GM12875 (cell line): ENCODE data around the gene GREB1.

ENCODE experiments used
- H3K4me3 ChIP-seq: one replicate; pipeline ENCODE4 v1.5.1; 2011; ENCODE audit warnings: low read depth, low read length, control low read depth
- TF ChIP-seq, protein P1 (sequence below): IDR thresholded peaks from 2 replicates; pipeline ENCODE4 v1.5.1; 2011; ENCODE audit warnings: low read depth, mild to moderate bottlenecking, control low read depth, inconsistent platforms, low read length, moderate library complexity, borderline replicate concordance; ENCODE audit not compliant: insufficient read depth

The GREB1 gene

DNA sequence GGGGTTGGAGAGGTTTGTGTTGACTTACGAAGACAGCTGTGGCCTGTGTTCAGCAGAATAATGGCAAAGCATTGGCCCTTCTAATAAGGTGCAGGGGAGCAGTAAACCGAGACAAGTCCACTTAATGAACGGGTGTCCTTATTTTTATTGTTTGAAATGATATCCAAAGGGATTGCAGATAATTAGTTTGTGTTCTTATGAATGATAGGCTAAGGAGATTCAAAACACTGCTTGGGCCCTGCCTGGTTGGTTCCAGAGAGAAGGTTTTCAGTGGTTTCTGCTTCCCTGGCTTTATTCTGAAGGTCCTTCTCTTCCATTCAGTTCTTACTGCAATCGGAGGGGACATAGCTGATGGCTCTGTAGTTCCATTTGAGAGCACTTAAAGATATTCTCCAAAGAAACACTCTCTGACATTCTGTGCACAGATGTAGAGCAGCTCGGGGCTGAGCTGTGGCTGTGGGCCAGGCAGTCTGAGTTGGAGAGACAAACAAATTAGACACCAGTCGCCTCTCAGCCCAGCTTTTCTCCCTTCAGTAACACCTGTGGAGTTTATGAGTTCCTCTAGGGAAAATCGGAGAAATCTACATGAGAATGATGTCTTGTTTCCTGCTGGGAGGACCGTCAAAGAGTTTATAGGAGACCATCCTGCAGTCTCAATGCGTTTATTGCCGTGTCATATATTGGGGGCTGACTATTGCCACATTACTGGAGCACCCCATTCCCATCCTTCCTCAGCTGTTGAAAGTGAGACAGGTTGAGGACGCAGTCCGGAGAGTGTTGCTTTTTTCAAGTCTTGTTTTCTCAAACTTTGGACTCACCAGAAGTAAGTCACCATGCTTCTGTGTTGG is 6.5 kb downstream of the GREB1 start:
- TF ChIP-seq, protein P1, sequence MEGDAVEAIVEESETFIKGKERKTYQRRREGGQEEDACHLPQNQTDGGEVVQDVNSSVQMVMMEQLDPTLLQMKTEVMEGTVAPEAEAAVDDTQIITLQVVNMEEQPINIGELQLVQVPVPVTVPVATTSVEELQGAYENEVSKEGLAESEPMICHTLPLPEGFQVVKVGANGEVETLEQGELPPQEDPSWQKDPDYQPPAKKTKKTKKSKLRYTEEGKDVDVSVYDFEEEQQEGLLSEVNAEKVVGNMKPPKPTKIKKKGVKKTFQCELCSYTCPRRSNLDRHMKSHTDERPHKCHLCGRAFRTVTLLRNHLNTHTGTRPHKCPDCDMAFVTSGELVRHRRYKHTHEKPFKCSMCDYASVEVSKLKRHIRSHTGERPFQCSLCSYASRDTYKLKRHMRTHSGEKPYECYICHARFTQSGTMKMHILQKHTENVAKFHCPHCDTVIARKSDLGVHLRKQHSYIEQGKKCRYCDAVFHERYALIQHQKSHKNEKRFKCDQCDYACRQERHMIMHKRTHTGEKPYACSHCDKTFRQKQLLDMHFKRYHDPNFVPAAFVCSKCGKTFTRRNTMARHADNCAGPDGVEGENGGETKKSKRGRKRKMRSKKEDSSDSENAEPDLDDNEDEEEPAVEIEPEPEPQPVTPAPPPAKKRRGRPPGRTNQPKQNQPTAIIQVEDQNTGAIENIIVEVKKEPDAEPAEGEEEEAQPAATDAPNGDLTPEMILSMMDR = no peak

DNA sequence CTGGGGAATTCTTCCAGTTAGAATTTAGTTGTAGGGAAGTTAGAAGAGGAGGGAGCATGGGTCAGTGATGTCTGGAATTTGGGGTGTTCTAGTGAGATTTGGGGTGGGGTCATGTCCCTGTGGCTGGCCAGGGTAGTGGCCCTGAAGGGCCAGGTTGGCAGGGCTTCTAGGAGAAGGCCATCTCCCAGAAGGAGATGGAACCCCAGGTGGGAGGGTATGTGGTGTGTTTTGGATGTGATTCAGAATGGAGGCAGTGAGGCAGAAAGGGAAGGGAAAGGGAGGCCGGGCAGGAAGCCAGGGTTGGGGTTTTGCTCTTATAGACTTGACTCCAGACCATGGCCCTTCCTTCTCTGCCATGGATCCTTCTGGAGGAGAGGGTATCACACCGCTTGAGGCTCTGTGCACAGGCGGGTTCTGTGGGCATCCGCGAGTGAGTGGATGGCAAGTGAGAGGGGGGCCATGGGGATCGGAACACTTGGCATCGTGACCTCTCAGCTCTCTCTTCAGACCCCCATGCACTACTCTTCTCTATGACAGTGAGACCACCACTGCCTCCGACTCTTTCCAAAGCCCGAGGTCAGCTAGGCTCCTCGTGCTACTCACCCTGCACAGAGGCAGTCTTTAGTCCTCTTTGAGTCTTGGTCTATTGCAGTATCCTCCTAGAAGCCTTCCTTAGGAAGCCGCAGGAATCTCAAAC is 7.3 kb downstream of the GREB1 start:
- TF ChIP-seq, protein P1 = no peak
- H3K4me3 ChIP-seq = no peak overlapping the region

More for the DNA sequence above, 6.5 kb downstream of the GREB1 start:
- no peak overlapping the region for H3K4me3 ChIP-seq

DNA sequence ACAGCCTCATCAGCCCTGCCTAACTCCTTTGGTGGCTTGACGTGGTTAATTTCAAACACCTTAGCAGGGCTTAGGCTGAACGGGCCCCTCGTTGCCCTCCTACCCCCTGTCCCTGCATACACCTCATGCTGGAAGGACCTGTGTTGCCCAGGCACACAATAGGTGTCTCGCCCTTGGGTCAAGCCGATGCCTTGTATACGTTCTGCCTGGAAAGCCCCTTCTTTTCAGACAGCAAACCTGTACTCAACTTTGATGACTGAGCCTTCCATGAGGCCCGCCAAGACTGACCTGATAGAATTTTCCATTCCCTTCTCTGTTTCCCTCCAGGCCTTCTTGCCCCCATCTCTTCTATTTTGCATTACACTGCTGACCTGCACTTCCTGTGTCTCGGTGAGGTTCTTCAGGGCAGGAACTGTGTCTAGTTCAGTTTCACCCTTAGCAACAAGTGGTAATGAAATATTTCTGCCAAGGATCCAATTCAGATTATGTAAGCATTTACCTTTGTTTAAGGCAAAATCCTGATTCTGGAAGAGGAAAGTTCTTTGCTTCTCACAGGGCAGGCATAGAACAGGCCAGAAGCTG is 7.9 kb downstream of the GREB1 start:
- no peak overlapping the region for H3K4me3 ChIP-seq
- TF ChIP-seq, protein P1 = no peak

DNA sequence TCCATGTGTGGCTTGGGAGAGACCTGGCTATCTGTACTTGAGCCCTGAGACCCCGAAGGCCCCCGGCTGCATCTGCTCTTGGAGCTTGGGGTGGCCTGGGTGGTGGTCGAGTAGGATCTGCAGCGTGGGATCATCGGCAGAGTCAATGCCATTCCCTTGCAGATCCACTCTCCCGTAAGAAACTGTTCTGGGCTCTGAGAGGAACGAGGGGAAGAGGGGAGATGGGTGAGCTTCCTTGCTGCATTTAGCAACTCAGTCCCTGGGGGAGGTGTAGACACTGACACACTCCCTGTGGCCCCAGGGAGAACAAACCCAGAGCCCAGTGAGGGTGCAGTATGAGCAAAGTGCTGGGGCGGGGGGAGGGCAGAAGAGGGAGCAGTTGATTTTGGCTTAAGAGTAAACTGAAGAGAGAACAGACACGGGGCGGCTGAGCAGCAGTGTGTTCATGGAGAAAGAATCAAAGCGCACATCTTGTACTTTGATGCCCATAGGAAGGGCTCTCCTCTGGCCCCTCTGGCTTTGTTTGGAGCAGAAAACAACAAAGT is 8.5 kb downstream of the GREB1 start:
- H3K4me3 ChIP-seq = no peak overlapping the region
- TF ChIP-seq, protein P1 = no peak

DNA sequence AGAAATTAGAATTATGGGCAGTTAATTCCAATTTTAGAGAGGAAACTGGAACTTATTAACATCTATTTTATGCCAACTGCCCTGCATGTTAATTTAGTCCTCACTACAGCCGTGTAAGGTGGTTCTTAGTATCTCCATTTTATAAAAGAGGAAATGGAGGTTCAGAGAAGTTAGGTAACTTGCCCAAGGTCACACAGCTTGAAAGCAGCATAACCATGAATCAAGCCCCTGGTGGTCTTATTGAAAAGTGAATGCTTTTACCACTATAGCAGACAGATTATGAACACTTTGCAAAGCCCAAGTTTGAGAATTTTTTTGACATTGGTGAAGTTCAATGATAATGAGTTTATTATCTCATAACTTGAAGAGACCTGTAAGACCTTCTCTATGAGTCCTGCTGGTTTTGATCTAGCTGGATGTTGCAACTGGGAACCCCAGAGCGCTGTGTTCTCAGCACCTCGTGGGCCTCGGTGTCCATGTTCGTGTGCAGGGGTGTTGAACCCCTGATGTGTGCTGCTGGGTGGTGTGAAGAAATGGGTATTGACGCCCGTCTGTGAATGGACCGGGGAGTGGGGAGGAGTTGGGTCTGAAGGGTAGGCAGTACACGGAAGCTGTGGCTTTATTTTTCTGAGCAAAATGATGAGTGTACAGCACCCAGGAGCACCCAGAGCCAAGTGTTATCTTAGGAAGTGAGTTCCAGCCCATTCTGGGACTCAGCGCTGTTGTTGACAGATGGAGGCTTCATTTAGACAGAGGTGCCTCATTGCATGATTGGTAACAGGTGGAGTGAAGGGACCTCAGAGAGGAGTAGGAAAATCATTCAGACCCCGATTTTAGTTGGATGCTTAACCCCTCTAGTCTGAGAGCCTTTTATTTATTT is 9.7 kb downstream of the GREB1 start:
- H3K4me3 ChIP-seq = no peak overlapping the region
- TF ChIP-seq, protein P1 = no peak

DNA sequence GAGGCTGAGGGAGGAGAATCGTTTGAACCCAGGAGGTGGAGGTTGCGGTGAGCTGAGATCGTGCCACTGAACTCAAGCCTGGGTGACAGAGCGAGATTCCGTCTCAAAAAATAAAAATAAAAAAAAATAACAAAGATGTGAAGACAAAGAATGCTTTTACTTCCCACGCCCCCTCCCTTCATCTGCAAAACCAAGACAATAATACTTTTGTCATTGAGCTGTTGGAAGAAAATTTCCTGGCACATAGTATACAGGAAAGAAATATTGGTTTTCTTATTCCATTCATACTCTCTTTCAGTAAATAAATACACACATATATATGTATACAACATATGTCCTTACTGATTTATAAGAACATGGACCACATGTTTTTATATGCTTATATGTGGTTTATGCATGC is 12.2 kb downstream of the GREB1 start:
- TF ChIP-seq, protein P1 = no peak
- no peak overlapping the region for H3K4me3 ChIP-seq
